Stimulated activated CD4-positive, alpha-beta T cell treated with anti-CD3 and anti-CD28 coated beads, Interleukin-2, amount 100 ng/mL, for 4 hours (primary cell): ENCODE results near the gene FATE1.
"Not testable (repeated sequence)": the region's sequence is repeated elsewhere in the genome, so short reads cannot be mapped to it uniquely, and the experiment has no call there.

Experiments used
- DNase-seq: peaks from one replicate; pipeline ENCODE4 v3.0.0-alpha.2; 2020; ENCODE audit warnings: low read depth

FATE1 gene, protein sequence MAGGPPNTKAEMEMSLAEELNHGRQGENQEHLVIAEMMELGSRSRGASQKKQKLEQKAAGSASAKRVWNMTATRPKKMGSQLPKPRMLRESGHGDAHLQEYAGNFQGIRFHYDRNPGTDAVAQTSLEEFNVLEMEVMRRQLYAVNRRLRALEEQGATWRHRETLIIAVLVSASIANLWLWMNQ

DNA sequence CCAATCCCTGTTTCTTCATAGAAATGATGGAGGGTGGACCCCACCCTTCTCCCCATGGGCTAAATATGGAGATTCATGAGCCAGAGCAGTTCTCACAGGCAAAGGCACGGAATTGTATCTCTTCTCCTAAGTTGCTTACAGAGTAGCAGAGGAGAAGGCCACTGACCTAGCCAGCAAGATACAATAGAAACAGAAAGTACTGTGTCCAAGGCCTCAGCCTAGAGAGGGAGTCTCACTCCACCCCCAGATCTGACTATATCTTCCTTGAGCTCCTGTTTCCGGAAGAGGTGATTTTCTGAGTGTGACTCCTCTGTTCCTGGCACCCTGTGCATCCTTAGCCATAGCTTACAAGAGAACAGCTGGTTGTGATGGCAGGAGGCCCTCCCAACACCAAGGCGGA lies at the start of gene FATE1:
TSS of gene FATE1 (plus strand) at position 284 of the 400 bp plus-strand sequence. CDS start at position 369, 85 bp downstream.
- DNase-seq: no peak

DNA sequence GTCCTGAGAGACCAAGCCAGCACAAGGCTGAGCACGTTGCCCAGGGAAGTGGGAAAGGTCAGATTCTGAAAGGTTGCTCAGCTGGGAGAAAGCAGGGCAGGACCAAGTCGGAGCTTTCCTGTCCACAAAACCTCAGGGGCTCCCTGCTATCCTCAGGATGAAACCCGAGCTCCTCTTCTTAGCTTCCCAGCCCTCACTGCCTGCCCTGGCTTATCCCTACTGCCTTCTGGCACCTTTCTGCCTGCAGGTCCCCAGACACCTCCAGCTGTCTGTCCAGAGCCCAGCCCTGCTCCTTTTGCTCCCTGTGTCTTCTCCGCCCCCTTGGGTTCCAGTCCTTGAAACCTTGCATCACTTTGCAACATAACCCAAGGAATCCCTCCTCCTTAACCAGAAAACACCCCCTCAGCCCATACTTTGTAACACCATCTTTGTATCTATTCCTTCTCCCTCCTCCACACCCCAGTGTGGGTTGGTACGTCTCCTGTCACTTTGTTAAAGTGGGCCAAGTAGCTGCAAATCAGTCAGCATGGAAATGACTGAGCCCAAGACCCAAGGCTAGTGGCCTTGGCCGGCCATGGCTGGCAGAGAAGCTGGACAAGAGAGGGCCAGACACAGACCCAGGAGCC lies 40.6 kb upstream of the FATE1 start:
- DNase-seq: no peak

DNA sequence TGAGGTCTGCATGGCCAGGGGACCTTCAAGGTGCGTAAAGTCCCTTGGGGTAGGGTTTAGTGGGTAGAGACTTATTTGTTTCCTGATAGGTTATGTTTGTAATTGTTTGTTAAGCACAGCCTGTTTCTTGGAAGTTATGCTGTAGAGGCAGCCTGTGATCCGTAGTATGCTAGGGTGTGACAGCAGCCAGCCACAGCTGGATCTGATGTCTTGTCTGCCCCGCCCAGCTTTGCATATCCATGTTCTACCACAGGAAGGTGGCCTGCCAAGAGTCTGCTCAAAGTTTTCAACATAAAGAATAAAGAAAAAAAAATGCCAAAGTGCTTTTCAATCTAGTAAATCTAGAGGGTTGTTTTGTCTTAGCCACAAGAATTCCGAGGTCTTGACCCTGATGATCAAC lies 39.6 kb upstream of the FATE1 start:
- no peak for DNase-seq

DNA sequence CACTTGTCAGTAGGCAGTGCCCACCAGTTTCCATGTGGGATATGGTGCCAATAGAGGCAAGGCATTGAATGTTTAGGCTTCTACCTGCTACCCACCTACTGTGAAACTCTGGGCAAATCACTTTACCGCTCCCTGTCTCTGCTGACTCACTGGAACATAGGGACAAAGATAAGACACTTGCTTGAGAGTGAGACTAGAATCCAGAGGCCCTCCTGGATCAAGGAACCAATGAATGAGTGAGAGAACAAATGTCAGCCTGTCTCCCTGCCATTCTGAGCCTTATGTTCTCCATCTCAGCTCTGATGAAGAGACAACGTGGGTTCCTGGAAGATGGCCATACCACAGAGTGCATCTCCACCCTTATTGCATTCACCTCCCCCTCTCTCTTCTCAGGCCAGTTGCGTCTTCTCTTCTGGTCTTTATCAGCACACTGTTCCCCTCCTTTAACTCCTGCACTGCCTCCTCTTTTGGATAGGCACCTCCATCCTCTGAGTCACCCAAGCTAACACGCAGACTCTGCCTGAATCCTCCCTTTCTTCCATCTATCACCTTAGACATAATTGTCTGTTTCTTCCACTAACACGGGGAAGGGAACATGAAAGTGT lies 35.9 kb upstream of the FATE1 start:
- DNase-seq: no peak

DNA sequence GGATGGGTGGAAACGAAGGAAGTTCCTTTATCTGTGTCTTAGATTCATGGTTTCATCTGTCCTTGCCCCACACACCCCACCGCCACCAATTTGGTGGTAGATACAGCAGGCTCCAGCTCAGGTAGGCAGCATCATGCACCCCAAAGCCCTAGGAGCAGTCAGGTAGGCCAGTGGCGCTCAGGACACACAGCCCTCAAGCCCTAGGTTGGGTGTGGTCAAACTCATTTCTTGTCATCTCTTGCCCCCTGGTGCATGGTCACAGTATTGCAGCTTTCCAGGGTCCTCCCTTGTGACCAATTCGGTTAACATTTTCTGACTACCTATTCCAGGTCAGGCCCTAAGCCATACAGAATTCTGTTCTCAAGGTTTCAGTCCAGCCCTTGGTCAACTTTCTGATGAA lies 35.0 kb upstream of the FATE1 start:
- peak; percentile 2 for DNase-seq

DNA sequence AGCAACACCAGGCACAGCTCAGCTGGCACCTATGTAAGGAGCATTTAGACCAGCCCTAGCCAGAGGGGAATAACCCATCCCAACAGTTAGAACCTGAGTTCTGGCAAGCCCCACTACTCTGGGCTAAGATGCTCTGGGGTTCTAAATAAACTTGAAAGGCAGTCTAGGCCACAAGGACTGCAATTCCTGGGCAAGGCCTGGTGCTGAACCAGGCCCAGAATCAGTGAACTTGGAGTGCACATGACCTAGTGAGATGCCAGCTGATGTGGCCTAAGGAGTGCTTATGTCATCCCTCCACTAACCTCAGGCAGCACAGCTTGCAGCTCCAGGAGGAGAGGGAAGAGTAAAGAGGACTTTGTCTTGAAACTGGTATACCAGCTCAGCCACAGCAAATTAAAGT lies 28.2 kb upstream of the FATE1 start:
- no peak for DNase-seq

DNA sequence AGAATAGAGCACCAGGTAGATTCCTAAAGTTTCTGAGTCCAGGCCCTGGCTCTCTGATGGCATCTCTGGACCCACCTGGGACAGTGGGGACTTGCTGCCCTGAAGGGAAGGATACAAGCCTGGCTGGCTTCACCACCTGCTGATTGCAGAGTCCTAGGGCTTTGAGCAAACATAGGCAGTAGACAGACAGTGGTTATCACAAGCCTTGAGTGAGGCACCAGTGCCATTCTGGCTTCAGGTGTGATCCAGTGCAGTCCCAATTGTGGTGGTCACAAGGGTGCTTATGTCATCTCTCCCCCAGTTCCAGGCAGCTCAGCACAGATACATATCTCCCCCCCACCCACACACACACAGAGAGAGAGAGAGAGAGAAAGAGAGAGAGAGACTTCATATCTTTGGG lies 27.1 kb upstream of the FATE1 start:
- no peak for DNase-seq

DNA sequence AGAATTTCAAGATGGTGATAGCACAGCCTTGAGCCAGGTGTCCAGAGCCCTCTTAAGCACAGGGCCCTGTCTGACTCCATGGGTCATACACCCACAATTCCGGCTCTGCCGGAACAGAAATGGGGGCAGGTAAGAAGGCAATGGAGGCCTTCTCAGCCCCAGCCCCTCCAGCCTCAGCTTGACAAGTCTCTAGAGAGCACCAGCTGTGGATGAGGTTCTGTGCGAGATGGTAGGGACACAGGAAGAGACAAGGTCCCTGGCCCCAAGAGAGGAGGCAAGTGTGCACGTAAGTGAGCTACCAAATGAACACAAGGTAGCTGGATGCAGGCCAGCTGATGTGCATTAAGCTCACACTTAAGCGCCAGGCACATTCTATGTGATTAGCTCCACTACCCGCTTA lies 23.0 kb upstream of the FATE1 start:
- DNase-seq: no peak

DNA sequence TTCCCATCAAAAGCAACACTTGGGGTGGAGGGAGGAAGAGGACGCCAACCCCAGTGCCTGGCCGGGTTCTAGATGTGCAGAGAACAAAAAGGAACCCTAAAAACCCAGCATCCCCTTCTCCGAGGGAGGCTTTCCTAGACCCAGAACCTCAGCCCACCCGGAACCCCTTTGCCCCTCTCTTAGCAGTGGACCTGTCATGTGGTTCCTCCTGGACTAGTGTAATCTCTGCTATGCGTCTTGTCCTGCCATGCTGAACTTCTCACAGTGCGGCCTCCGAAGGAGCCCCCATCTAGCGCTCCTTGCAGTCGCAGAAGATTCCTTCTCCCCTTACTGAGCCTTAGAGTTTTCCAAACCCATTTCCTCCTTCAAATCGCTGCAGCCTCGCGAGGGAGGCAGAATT lies 21.7 kb upstream of the FATE1 start:
- no peak for DNase-seq

DNA sequence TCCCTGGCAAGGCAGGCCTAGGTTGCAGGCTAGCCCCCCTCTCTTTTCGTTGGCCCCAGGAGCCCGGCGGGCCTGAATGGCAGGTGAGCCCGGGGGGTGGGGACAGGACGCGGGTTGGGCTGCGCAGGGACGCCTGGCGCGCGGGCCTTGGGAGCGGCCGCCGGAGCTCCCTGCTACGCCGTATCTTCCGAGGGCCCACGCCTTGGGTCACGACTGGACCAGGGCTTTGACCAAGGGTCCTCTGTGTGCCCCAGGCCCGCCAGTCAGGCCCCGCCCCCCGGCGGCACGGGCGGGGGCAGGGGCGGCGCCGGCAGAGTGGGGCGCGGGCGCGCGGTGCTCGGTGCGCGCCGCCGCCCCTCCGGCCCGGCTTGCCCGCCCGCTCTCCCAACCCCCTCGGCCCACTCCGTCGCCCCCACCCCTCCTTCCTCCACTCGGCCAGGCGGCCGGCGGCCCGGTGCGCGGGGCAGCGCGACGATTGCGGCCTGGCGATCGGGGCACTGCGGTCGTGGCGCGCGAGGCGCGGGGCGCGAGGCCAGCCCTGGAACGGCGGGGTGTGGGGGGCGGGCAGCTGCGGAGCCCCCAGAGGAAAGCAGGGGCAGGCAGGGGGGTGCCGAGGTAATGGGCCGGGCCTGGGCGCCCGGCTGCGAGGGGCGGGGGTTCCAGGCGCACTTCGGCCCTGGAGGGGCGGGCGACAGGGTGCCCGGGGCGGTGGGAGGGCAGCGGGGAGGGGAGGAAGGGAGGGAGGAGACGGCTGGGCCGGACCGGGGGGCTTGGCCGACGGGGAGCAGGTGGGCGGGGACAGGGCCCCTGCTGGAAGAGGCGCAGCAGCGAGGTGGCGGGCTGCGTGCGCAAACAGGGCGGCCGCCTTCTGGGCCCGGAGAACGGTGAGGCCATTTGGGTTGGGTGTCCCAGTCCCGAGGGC lies 20.9 kb upstream of the FATE1 start, which contains the start of gene PRRG3:
TSS of gene PRRG3 (plus strand) at position 798 of the 922 bp plus-strand sequence. CDS start 3,357 bp downstream, outside the sequence.
- DNase-seq: no peak

DNA sequence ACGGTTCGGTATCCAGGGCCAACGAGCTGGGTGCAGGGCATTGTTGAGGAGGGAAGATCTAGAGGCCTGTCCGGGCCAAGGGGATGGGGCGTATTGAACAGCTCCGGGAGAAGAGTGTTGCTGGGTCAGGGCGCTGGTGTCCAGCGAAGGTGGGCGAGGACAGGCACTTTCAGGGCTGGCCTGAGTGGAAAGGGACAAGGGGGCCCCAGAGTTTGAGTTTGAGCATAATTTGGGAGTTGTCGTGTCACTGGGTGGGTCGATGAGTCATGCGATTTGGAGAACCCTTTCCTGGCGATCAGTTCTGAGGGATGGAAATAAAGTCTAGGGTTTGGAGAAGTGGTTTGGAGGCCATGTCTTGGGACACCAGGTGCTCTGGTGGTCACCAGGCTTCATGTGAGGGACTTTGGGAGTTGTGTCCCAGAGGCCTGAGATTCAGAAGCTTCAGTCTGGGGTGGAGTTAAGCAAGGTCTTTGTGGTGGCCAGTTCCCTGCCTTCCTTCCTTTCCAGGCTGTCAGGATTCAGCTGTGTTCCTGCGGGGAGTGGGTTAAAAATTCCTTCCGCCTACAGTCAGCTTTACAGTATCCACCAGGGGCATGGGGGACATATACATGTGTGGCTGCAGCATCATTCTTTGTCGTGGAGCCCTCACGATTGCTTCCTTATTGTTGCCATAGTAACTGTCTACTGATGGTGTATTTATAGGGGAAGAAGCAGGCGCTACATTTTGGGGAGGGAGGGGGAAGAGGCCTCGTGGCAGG lies 20.1 kb upstream of the FATE1 start:
- DNase-seq: no peak

DNA sequence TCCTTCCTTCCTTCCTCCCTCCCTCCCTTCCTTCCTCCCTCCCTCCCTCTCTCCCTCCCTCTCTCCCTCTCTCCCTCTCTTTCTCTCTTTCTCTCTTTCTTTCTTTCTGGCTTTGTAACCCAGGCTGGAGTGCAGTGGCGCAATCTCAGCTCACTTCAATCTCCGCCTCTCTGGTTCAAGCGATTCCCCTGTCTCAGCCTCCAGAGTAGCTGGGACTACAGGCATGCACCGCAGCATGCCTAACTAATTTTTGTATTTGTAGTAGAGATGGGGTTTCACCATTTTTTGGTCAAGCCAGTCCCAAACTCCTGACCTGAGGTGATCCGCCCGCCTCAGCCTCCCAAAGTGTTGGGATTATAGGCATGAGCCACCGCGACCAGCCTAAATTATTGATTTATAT lies 18.8 kb upstream of the FATE1 start:
- not testable (repeated sequence) for DNase-seq

DNA sequence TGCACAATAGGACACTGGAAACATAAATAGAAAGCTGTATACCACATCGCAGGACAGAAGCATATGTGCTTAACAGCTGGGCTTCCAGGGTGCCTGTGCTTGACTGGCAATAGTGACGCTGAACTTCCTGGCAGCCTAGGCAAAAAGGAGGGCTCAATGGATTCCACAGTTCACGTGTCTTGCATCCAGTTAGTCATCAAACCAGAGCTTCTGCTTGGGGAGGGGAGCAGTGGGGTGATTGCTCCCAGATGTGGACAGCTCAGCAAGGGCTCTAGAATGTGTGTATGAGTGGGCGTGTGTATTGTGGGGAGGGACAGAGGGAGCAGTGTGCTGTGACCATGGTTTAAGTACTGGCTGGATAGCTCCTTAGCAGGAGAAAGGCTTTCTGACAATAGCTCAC lies 18.3 kb upstream of the FATE1 start:
- DNase-seq: no peak

DNA sequence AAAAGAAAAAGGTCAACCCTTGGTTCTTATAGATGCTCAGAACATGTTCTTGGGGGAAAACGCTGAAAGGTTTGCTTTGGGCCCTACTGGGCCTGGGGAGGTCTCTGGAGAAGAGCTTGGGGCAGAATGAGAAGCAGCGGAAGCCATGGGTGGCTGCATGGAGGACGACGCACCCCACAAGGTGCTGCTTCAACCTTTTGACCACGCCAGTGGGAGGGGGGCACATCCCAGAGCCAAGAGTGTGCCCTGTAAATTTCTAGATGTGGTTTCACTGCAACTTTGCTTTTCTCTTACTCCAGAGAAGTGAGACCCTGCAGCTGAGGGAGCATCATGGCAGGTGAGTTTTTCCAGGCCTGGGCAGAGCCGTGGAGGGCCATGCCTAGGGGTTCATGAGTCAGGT lies 17.4 kb upstream of the FATE1 start:
- no peak for DNase-seq

DNA sequence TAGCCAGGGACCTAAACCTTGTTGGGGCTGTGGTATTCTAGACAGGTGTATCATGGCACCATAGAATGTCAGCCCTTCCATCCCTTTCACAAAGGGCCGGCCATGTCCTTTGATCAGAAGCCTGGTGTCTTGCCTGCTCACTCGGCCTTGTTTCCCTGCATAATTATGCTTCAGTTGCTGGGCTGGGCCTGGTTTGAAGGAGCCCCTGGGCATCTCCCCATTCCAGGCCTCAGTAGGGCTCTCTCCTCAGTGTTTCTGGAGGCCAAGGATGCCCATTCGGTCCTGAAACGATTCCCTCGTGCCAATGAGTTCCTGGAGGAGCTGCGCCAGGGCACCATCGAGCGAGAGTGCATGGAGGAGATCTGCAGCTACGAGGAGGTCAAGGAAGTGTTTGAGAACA lies 16.1 kb upstream of the FATE1 start:
- DNase-seq: no peak

DNA sequence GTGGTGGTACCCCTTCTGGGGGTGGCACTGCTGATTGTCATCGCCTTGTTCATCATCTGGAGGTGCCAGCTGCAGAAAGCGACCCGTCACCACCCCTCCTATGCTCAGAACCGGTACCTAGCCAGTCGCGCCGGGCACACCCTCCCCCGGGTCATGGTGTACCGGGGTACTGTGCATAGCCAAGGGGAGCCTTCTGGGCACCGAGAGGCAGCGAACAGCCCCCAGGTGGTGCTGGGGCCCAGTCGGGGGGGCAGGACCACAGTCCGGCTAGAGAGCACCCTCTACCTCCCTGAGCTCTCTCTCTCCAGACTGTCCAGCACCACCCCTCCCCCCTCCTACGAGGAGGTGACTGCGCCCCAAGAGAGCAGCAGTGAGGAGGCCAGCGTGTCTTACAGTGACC lies 15.3 kb upstream of the FATE1 start:
- no peak for DNase-seq

DNA sequence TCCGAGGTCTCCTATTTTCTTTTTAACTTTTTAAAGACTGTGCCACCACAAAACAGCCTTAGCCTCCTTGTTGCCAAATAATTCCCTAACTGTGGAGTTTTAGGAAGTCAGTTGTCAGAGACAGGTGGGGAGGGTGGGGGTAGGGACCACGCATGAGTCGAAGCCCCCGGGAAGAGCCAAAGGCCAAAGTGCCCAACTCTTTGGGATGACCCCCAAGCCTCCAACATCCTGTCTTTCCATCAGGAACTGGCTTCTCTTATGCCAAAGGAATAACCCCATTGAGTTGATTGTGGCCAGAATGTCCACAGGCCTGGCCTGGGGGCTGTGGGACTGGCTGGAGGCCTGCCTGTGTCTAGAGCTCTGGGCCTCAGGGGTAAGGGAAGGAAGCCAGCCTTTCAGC lies 14.8 kb upstream of the FATE1 start:
- DNase-seq: no peak

DNA sequence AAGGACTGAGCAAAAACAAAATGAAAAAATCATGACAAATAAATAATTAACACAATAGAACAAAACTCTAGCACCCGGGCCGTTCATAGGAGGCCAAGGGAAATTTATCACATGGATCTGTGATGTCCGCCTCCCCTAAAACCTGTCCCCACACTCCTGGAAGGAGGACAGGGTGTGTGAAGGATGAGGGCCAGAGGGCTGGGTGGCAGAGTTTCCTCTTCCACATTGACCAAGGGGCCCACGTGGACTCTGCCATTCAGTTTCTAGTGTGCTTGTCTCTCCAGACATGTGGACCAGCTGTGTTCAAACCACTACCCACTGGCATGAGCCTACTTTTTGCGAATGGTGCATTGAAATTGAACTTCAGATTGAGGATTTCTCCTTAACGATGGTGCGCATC lies 14.3 kb upstream of the FATE1 start:
- no peak for DNase-seq

DNA sequence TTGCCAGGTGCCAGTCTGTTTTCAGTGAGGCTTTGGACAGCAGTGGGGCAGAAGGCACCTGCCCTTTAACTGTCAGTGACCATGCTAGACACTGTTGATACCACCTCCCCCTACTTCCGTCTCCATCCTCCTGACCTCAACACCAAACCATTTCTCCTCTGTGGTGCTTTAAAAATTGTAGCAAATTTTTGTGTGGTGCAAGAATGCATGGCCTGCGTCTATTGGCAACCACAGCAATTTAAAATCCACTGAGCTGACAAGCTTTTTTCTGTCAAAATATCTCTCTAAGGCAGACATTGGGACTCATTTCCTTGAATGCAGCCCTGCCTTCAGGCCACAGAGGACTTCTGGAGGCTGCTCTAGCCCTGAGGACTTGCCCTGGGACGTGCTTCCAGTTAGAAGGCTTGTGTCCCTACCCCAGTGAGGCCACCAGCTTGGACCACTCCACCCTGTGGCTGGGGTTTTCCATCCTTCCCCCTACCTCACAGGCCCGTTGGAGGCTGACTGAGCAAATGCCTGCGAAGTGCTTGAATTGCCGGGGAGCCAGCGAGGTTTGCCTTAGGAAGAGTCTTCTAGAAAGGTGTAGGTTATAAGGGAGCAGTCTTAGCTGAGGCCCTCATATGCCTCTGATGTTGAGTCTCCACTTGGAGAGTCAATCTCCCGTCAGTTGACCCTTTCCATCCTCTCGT lies 13.7 kb upstream of the FATE1 start:
- DNase-seq: no peak

DNA sequence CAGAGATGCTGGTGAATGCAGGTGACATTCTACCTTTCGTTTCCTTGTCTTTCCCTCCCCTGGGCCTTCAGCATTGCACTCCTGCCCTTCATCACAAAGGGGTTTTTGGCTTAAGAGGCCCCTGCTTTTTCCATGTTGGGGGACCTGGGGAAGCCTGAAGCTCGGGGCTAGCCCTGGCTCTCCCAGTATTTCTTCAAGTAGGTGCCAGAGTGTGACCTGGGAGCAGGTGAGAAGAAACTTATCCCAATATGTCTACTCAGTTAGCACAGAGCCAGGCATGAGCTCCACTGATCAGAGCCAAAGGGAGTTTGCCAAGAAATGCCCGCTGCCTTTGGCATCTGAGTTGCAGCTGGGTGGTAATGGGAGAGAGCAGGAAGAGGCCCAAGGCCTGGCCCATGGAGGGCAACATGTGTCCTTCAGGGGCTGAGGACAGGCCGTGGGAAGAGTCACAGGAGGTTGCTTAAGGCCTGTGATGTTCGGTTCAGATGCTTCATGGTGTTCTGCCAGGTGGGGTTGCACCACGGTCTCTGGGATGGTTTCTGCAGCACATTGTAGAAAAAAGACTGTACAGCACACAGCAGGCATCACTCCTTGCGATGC lies 13.0 kb upstream of the FATE1 start:
- no peak for DNase-seq

DNA sequence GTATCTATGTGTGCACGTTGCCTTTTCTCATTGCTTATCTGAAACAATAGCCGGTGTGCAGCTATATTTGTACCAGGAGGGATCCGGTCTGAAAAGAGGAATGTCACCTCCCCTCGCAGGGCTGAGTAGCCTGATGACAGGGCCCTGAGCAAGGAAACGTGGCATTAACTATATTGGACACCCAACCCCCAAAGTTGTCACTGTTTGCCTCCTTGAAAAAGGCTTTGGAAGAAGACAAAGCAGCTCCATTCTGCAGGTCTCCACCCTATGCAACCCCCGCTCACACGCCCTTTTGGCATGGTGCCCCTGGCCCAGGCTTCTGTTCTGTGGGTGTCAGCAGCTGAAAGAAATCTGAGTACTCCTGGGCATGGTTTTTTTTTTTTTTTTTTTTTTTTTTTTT lies 12.3 kb upstream of the FATE1 start:
- no peak for DNase-seq
